OCI-LY3 (cell line): ENCODE measurements around the gene NOS1.
"Not testable (repeated sequence)": the region's sequence is repeated elsewhere in the genome, so short reads cannot be mapped to it uniquely, and the experiment has no call there.

Source experiments
- CTCF ChIP-seq: fragments of 200-600, 300-600 bp; sonication (generic); IDR thresholded peaks from 2 replicates; pipeline ENCODE4 v1.5.1; 2014; ENCODE audit warnings: antibody characterized with exemption, low read length, low read depth
- EZH2phosphoT487 ChIP-seq: fragments of 200-600 bp; shearing (Covaris generic); IDR thresholded peaks from 2 replicates; pipeline ENCODE4 v1.6.1; 2018; ENCODE audit warnings: antibody characterized with exemption, mixed run types, low read depth

- TF ChIP-seq CTCF, EZH2phosphoT487: not testable (repeated sequence)
Observed at GRCh38 chr12:117192581-117192980, 168.8 kb downstream of the NOS1 start.
